H7 (cell line): Measurements from ENCODE around the gene PDXDC1. TPM values are rescaled to one million over a fixed set of nuclear protein-coding genes. Genes with fewer than 3 reads are reported as not detected.
A peak's percentile ranks its signal among the peaks of the same experiment; 100 is the strongest.
"Not testable (repeated sequence)": the region's sequence is repeated elsewhere in the genome, so short reads cannot be mapped to it uniquely, and the experiment has no call there.

Experiments
- DNase-seq: peaks from one replicate; pipeline ENCODE4 v3.0.0; 2012
- H3K27me3 ChIP-seq: 2 replicates; pipeline ENCODE4 v1.6.0; 2011; ENCODE audit warnings: mild to moderate bottlenecking, low read length; ENCODE audit not compliant: control insufficient read depth, insufficient read depth
- H3K36me3 ChIP-seq: replicated peaks from 2 replicates; pipeline ENCODE4 v1.5.1; 2011; ENCODE audit warnings: low read length; ENCODE audit not compliant: control insufficient read depth, insufficient read depth
- H3K4me3 ChIP-seq: 2 replicates; pipeline ENCODE4 v1.5.1; 2011; ENCODE audit warnings: low read depth, mild to moderate bottlenecking, control low read depth, low read length, moderate library complexity; ENCODE audit not compliant: insufficient read depth
- total RNA-seq: library from RNA; depleted of rRNA; stranded (reverse); fragments of >200 nt; shearing (Covaris generic); gene quantifications from 2 replicates; pipeline ENCODE4 v1.2.3, GENCODE V29; 2014

Gene PDXDC1
- total RNA-seq, 1 experiment from 2014 or later = 67.5 TPM

DNA sequence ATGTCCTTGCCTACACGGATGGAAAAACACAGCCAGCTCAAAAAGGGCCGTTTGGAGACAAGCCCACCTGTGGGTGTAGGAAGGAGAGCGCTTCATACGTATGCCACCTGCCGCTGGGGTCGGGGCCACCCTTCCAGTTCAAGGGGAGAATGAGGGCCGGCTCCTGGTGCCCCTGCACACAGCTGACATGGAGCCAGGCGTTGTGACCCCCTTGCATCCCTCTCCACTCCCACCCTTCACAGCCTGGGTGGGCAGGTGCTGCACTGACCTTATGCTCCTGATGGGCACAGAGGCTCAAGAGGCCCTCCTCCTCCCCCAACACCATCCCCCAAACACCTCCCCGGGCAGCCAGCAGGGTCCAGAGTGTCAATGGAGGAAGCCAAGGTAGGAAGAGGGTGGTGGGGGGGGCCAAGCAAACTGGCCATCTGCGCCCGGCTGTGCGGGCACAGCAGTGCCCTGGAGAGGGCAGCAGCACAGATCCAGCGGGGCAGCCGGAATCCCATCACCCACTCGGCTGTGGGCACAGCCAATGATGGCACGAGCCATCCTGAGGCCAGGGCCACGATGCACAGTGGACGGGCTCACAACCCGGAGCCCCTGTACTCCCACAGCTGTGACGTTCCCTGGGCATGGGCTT lies 170.1 kb downstream of the PDXDC1 start:
- not testable (repeated sequence) for H3K27me3 ChIP-seq, H3K36me3 ChIP-seq, H3K4me3 ChIP-seq
- DNase-seq = peak; percentile 20

GRCh38 chr16:15145418-15146263 lies 170.8 kb downstream of the PDXDC1 start:
- not testable (repeated sequence) for H3K27me3 ChIP-seq, H3K4me3 ChIP-seq, H3K36me3 ChIP-seq
- DNase-seq = peak; percentile 7

- H3K36me3 ChIP-seq, H3K27me3 ChIP-seq, H3K4me3 ChIP-seq: not testable (repeated sequence)
- peak; percentile 14 for DNase-seq
These were observed 171.4 kb downstream of the PDXDC1 start for GRCh38 chr16:15146264-15146662.

GRCh38 chr16:15148831-15149230 lies 174.0 kb downstream of the PDXDC1 start:
- H3K4me3 ChIP-seq, H3K27me3 ChIP-seq, H3K36me3 ChIP-seq: not testable (repeated sequence)
- DNase-seq = peak; percentile 23

DNA sequence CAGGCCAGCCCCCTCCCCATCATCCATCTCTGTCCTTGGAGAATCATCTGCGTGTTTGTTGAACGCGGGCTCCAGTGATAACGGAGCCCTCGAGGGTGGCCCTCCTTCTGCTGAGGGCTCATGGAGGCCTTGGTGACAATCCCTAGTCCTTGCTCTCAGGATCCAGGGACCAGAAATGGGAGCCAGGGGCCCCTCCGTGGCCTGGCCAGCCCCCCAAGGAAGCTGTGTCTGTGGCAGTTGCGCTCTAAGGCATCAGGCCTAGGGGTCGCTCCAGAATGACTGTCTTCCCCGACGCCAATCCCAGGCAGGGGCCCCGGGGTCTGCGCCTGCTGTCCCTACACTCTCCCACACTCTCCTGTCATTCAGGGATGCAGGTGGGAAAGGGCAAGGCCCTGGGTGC lies 174.4 kb downstream of the PDXDC1 start:
- H3K4me3 ChIP-seq, H3K36me3 ChIP-seq, DNase-seq, H3K27me3 ChIP-seq: not testable (repeated sequence)

DNA sequence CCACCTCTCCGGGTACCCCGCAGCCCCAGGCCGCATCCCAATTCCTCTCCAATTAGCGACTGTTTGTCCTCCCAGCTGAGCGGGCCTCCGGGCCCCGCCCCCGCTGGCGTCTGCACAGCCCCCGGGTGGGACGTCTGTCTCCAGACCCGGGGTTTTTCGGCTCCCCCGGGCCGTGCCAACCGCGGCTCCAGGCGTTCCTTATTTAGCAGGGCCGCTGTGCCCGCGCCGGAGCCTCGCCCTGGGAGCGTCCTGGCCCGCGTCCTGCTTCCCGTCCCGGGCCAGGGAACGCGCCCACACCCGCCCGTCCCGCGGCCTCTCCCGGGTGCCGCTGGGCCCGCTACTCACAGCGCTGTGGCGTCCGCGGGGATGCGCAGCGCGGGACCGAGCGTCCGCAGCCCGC lies 179.2 kb downstream of the PDXDC1 start:
- not testable (repeated sequence) for H3K36me3 ChIP-seq, H3K27me3 ChIP-seq
- DNase-seq = peak; percentile 6
- H3K4me3 ChIP-seq = peak overlapping the region; percentile 43

- peak overlapping the region; percentile 45 for H3K4me3 ChIP-seq
- H3K27me3 ChIP-seq, H3K36me3 ChIP-seq: not testable (repeated sequence)
- peak; percentile 95 for DNase-seq
These were observed 180.1 kb downstream of the PDXDC1 start for GRCh38 chr16:15154650-15155562.

- not testable (repeated sequence) for H3K36me3 ChIP-seq, DNase-seq, H3K27me3 ChIP-seq, H3K4me3 ChIP-seq
These were observed 182.8 kb downstream of the PDXDC1 start for GRCh38 chr16:15157644-15158043.

DNA sequence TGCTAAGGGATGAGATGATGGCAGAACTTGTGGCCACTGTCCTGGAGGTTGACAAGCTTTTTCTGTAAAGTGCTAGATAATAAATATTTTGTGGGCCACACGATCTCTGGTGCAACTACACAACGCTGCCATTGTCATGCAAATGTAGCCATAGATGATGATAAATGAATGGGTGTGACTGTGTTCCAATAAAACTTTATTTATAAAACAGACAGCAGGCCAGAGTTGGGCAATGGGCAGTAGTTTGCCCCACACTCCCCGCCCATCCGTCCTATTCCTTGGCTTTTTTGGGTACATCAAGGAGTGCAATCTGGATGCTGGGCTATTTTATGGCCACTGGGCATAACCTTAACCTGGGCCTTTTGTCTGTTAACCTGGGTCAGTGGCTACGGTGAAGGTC lies 184.8 kb downstream of the PDXDC1 start:
- H3K4me3 ChIP-seq, H3K36me3 ChIP-seq, DNase-seq, H3K27me3 ChIP-seq: not testable (repeated sequence)

DNA sequence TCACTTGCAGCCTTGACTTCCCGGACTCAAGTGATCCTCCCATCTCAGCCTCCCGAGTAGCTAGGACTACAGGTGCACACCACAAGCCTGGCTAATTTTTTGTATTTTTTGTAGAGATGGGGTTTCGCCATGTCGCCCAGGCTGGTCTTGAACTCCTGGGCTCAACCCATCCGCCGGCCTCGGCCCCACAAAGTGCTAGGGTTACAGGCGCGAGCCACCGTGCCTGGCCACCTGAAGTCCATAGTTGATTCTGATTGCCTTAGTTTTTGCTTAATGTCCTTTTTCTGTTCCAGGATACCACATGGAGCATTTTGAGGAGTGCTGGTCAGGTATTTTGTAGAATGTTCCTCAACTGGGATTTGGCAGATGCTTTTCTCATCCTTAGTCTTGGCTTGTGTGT lies 185.7 kb downstream of the PDXDC1 start:
- not testable (repeated sequence) for DNase-seq, H3K36me3 ChIP-seq, H3K27me3 ChIP-seq, H3K4me3 ChIP-seq

DNA sequence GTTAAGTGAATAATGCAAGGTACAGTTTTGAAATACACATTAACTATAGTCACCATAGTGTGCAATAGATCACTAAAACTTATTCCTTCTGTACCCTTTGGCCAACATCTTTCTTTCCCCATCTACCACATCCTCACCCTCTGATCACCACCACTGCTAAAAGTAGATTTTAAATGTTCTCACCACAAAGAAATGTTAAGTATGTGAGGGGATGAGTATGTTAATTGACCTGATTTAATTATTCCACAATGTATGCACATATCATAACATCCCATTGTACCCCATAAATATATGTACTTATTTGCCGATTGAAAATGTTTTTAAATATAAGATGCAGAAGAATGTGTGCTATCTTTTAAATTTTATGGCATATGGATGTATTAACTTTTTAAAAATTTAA lies 188.2 kb downstream of the PDXDC1 start:
- not testable (repeated sequence) for H3K27me3 ChIP-seq, H3K36me3 ChIP-seq, H3K4me3 ChIP-seq, DNase-seq

DNA sequence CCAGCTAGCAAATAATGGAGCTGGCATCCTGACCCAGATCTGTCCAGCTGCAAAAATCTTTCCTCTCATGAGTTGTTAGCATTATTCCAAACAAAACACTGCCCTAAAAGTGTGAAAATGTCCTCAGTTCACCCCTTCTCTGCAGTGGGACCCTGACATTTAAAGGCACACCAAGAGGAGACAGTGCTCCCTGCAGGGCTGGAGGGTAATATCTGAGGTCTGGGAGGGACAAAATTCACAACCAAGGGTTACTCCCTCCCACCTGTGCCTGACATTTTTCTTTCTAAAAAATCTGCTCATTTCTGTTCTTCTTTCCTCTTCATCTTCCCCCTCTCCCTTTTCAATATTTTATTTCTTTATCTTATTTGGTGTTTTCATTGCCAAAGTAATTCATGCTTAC lies 191.4 kb downstream of the PDXDC1 start:
- not testable (repeated sequence) for H3K36me3 ChIP-seq, DNase-seq, H3K4me3 ChIP-seq, H3K27me3 ChIP-seq

DNA sequence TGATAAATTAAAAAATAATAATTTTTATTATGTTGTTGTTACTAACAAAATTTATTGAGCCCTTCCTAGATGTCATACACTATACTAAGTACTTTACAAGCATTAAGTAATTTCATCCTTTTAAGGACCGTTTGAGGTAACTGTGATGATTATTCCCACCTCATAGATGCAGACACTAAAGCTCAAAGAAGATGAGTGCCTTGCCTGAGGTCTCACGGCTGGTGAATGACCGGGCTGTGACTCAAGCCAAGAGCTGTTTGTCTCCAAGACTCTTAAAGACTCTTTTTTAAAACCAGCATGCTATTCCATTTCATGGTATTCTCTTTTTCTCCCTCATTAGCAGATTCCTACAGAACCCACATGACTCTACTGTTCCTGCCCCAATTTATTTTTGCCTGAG lies 193.5 kb downstream of the PDXDC1 start:
- H3K4me3 ChIP-seq, DNase-seq, H3K27me3 ChIP-seq, H3K36me3 ChIP-seq: not testable (repeated sequence)

- not testable (repeated sequence) for H3K36me3 ChIP-seq, H3K27me3 ChIP-seq, DNase-seq, H3K4me3 ChIP-seq
These were observed 194.3 kb downstream of the PDXDC1 start for GRCh38 chr16:15168953-15169652.
